HG02885 (cell line): ENCODE data around the gene TMEM255B.

Source experiments
- ATAC-seq: cut with Tn5 transposase; IDR thresholded peaks from one replicate; pipeline ENCODE4 v1.9.1; 2021; ENCODE audit warnings: mild to moderate bottlenecking; ENCODE audit not compliant: unreplicated experiment, poor library complexity

TMEM255B gene

DNA sequence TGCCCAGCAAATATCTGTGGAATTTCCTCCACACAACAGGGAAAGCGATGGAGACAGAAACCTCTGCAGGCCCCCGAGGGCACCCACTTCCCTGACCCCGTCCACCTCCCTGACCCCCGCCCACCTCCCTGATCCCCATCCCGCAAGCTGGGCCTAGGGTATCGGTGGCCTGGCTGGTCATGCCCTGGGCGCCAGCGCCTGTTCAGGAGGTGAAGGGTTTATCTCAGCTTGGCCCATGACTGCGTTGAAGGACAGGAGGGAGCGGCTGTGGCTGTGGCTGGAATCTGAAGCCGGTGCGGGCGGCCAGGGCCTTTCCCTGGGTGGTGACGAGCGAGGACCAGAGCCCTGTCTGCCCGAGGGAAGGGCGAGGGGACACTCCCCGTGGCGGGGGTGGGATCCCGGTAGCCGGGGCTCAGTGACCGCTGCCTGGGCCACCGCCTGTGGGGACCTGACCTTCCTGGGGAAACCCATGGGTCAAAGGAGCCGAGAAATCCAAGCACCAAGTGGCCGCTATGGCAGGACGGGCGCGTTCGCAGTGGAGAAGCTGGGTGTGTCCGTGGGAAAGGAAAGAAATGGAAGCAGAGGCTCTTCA lies 84.1 kb downstream of the TMEM255B start:
- ATAC-seq: no peak

DNA sequence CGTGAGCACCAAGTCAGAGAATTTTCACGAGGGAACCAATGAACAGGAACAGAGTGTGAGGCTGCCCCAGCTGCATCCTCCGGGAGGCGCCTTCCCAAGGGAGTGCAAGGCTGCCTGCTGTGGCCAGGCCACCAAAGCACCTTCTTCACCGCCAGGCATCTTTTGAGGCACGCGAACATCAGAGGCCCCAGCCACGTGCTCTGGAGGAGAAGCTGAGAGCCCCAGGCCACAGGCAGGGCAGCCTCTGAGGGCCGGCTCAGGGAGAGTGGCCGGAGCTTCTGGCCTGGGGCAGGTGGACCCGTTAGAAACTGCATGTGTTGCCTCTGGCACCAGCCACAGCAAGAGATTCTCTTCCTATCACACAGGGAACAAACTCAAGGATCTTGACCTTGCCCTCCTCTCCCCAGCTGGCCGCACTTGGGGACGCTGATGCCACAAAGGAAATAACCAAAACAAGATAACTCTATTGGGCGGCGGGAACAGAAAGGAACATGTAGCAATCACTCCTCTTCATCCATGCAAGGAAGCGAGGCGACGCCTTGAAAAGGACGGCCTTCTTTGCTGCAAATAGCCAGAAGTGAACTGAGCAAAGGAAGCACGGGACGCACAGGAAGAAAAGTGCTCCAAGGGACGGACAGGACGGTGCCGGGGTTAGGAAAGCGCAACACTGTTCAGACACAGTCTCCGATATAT lies 85.0 kb downstream of the TMEM255B start:
- no peak for ATAC-seq

DNA sequence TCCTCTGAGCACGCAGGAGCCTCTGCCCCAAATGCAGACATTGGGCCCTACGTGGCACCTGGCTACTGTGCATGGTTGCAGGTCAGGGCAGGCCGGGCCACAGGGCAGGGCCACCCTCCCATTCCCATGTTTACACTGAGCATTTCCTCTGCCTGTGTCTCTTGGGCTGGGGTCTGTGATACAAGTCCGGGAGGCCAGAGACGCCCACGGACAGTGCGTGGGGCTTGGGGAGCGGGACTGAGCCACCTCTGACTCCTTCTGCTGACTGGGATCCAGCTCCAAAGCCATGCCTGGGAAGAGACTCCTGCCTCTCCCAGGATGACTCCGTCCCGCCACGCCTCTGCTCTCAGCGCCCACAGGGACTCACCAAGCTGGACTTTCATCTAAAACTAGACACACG lies 86.0 kb downstream of the TMEM255B start:
- ATAC-seq: no peak

DNA sequence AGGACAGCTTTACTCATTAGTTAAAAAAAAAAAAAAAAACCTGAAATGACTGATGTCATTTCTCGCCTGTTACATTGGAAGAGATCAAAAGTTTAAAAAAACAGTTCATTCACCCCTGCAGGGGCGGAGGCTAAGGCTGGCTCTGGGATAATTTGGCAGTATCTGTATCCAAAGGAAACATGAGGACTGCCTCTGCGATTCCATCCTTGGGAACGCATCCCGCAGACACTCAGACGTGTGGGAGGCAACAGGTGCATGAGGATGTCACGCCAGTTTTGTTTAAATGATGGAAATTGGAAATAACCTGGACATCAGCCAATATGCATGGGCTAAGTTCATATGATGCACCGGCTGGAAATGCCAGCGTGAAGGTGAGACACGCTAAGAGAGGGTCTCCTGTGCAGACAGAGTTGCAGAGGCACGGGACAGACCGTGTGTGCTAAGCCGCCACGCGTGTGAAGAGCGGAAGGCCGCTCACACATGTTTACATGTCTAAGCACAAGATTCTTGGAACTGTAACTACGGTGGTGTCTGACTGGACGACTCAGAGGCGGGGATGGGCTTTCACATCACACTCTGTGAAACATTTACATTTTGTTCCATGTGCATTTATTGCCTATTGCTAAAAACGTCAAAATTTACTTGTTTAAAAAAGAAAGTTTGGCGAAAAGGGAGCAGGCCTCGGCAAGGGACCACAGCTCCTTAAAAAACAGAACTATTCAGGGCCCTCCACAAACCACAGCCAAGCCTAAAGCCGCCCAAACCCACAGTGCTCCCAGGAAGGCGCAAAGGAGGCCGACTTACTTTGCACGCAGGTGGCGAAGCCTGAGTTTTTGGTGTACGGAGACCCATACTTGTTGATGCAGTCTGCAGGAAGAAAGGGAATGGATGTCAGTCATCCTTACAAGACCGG lies 87.0 kb downstream of the TMEM255B start:
- ATAC-seq: no peak

DNA sequence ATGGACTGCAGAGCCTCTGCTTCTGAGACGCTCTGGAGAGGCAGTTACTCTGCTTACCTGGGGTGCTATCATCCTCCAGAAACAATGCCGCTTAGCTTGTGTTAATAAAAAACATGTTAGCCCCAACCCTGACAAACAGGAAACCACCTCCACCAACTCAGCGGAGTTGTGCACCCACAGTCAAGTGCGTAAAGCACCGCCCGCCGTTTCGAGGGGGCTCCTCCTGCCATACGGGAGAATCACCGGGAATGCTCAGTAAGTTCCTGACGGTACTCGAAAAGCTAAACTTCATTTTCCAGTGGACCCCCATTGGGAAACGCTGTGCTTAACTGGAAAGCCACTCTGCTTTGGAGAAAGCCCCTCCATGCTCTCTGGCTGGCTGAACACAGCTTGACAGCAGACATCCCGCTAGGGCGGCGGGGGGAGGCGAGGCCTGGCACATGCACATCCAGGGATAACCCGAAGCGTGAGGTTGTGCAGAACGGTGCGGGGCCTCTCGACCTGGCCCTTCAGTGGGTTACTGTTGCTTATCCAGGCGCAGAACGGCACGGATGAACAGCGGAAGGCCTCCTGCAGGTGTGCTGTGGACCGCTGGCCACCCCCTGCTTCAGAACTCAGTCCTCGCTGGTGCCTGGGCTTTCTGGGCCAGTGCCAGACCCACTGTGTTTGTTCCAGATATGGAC lies 87.8 kb downstream of the TMEM255B start:
- no peak for ATAC-seq

DNA sequence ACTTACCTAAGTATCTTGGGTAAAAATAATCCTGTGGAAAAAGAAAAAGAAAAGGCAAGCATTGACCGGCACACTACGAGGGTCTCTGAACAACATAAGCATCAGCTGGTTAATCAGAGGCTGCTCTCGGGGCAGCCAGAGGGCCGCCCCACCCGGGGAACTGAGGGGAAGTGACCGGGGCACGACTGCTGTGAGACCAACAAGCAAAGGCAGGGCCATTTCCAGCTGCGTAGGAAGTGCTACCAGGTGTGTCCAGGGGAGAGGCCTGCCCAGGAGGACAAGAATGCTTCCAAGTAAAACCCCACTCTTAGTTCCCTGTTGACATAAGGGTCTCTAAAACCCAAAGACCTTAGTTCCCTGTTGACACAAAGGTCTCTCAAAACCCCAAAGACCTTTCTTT lies 89.0 kb downstream of the TMEM255B start:
- no peak for ATAC-seq

DNA sequence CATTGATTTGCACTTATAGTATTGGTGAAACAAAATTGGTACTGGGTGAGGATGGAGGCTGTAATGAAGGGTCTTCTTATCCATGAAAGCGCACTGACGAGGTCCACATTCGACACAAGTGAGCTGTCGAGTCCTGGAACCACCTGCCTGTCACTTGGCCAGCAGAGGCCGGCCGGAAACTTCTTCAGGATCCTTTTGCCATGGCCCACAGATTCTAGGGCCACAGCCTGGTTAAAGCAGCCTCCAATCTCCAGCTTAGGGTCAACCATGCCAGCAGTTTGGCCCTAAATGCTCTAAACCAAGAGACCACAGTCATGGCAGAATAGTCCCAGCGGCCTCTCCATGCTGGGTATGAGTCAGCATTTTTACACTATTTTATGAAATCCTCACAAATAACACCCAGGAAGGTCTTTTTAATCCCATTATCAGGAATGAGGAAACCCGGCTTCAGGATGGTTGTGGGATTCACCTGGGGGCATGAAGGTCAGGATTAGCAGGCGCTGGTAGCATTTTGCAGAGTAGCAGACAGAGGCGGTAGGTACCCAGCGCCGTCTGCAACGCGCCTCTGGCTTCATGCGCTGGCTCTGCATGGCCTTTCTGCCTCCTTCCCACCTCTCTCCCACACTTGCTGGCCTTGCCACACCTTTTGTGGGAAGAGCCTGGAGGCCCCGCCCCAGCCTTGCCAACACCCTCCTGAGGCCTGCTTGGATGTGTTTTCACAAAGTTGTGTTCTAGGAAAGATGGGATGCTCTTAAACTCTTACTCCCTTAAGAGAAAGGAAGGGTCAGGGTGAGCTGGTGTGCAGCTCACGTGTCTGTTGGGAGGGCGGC lies 89.6 kb downstream of the TMEM255B start:
- ATAC-seq: no peak

DNA sequence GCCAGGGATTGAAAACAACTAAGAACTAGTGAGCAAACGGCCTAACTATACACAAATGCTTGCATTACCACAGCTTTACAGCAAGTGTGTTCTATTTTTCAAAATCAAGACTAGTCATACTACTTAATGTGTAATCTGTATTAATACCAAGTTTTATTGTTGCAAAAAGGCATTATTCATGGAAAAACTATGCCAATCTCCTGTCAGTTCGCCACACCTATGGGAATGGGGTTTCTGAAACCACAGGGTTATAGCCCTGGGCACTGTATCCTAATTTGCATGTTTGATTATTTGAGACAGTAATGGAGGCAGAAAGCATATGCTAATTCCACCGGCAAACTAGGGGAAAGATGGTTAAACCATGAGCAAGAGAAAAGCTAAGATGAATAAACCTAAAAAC lies 90.5 kb downstream of the TMEM255B start:
- ATAC-seq: no peak

DNA sequence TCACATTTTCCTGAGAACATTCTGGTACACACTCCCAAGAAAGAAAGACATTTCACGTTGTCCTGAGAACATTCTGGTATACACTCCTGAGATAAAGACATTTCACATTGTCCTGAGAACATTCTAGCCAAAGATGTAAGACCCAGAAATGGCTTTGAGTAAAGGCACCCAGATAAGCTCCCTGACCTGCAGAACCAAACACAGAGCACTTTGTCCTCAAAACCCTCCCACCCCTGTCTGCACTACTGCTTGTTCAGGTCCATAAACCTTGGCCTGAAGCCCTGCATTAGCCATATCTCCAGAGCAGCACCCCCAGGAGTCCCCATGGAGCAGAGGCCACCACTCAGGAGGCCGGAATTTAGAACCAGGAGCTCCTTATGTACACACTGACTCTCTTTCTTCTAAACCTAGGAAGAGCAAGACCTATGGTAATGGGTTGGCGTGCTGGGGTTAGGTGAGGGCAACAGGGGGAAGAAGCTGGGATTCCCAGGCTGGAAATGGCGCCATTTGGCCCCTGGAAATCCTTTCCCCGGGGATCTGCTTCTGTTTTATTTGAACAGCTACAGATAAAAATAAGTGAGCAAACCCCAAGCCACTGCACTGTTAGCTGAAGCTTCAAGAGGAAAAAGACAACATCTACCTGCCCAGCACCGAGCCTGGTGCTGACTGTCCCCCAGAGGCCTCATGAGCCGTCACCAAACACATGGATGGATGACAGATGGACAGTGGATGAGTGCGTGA lies 91.1 kb downstream of the TMEM255B start:
- ATAC-seq: no peak

DNA sequence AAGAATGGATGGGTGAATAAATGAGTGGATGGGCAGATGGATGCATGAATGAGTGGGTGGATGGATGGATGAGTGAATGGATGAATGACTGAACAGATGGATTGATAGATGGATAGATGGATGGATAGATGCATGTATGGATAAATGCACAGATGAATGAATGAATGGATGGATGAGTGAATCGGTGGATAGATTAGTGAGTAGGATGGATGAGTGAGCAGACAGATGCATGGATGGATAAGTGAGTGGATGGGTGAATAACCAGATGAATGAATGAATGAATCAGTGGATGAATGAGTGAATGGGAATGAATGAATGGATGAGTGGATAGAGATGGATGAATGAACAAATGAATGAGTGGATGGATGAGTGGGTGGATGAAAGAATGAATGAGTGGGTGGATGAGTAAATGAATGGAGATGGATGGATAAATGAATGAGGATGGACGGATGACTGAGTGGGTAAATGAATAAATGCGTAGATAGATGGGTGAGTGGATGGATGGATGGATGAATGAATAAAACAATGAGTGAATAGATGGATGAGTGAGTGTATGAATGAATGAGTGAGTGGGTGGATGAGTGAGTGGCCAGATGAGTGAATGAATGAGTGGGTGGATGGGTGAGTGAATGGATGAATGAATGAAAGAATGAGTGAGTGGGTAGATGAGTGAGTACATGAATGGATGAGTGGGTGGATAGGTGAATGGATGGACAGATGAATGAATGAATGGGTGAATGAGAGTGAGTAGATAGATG lies 91.9 kb downstream of the TMEM255B start:
- ATAC-seq: no peak

DNA sequence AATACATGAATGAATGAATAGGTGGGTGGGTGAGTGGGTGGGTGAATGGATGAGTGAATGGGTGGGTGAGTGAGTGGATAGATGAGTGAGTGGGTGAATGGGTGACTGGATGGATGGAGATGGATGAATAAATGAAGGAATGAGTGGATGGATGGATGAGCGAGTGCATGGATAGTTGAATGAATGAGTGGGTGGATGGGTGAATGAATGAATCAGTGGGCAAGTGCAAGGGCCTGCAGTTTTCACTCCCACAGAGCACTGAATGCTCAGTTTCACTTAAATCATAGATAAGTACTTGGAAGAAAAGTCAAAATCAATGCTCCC lies 92.4 kb downstream of the TMEM255B start:
- no peak for ATAC-seq

DNA sequence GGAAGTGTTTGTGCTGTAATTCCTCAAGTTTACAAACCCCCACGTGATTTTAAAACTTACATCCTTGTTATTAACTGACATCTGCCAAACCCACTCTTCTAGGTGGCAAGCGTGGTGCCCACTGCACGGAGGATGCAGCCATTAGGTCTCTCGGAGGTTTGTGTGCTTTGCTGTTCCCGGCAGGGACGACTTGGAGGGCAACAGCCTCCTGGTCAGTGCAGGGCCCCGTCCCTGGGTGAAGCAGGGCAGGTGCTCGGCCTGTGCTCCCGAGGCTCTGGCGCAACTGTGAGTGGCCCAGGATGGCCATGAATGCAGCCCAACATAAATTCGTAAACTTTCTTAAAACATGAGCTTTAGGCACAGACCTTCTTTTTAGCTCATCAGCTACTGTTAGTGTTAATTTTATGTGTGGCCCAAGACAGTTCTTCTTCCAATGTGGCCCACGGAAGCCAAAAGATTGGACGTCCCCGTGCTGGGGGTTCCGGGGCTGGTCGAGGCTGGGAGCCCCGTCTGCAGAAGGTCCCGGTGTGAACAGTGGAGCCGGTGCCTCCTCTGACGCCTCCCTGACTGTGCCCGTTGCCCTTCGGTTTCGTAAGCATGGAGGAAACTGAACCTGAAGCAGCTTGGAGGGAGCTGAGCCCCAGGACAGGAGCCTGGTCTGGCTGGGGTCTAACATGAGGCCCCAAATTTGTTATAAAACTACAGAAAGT lies 93.0 kb downstream of the TMEM255B start:
- no peak for ATAC-seq

DNA sequence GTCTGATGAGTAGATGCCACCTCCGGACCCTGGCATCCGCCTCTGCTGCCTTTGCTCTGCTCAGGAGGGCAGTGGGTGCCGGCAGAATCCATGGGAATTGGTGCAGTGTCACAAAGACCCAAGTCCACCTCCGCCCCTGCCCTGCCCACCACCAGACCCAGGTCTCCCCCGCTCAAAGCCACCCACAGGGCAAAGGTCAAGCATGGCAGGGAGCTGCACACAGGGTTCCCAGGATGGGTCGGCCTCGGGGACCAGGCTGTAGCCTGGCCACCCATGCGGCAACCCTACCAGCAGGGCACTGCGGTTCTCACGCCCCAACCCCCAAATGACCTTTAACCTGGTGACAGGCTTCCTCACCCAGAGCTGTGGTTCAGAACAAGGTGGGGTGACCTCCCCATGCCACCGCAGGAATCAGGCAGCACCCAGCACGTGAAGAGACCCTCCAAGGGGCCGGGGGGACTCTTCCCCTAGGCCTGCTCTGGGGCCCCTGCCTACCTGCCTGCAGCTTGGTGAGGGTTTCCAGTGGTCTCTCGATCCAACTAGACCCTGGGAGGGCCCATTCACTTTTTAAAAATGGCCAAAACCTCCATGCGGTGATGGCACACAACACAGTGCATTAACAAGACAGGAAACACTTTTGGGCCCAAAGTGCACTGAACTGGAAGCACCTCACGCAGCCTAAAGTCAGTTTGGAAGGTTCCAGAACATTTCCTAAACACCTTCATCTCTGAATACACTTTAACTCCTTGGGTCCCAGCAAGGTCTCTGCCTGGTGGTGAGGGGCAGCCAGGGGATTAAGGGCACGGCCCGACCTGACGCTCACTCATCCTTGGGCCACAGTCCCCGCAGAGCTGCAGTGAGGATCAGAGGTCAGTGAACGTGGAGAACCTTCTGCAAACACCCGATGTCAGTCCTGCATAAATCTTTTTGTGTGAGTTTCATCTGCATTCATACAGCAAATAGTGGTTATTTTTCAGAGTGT lies 93.8 kb downstream of the TMEM255B start:
- no peak for ATAC-seq

DNA sequence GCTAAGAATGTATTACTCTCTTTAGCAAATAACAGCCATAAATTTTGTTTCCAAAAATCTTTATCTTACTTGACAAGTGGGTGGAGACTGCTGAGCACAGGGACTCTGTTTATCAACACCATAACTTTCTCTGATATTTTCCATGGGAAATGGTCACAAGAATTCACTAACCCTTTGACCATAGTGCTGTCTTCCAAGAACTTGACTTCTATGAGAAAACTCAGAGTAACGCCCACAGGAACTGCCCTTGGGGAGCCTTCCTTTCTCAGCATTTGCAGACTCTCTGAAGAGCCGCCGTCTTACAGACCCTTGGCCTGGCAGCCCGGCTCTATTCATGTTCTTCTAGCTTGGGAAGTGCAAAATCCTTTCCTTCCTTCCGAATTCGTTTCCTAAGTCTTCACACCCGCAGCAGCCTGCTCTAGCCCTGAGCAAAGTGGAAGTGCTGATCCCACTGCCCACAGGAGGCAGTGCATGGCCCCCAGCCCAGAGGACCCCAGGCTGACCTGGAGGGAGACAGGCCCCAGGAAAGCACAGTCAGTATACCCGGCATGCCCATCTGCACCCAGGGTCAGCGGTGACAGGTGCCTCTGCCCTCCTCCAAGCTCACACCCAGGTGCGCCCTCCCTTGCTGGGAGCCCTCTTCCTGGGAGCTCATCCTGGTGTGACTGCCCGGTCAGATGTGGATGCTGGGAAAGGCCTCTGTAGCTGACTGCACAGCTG lies 94.7 kb downstream of the TMEM255B start:
- no peak for ATAC-seq

DNA sequence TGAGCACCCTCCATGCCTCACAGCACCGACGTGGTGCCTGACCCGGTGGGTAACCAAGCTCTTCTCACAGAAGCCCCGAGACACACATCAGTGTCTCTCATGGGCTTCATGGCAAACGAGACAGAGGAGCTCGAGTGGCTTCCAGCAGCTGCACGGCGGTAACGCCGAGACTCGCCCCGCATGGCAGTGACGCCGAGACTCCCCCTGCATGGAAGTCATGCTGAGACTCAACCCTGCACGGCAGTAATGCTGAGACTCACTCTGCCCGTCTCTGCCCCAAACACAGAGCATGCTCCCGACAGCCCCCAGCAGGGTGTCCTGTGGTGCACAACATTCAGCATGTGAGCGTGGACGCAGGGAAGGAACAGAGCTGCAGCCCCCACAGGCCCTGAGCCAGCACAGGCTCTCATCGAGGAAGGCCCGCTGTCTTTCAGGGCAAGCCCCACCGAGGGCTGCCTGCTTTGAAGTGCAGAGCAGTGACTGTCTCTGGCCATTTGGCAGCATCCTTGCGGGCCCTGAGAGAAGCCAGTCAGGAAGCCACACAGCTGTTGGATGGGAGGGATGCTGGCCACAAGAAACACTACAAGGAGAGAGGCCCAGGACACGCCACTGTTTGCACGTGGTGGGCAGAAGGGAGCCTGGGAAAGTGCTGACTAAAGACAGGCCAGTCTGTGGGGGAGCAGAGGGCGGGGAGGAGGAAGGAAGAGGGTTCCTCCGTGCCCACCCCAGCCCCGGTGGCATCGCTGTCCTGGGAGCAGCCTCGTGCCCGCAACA lies 95.4 kb downstream of the TMEM255B start:
- ATAC-seq: no peak
